ENCODE data around the gene APOBEC3G.

GRCh38 chr22:39091126-39092081 lies 14.3 kb downstream of the APOBEC3G start:
- TF ChIP-seq RARB (CRISPR knock-in tag; IDR thresholded peaks at IDR 0.05) (no peak), PATZ1 (CRISPR knock-in tag; IDR thresholded peaks at IDR 0.05; ENCODE audit: borderline replicate concordance) (no peak), TSHZ2 (CRISPR knock-in tag; IDR thresholded peaks at IDR 0.05) (no peak), ZFP30 (CRISPR knock-in tag; IDR thresholded peaks at IDR 0.05) (no peak), TOX (CRISPR knock-in tag; IDR thresholded peaks at IDR 0.05; ENCODE audit: borderline replicate concordance) (no peak), CREB5 (CRISPR knock-in tag; IDR thresholded peaks at IDR 0.05; ENCODE audit: low read depth) (no peak), POU6F1 (CRISPR knock-in tag; IDR thresholded peaks at IDR 0.05; ENCODE audit: borderline replicate concordance, low read depth) (no peak), ZC3H10 (CRISPR knock-in tag; IDR thresholded peaks at IDR 0.05) (no peak), BACH2 (CRISPR knock-in tag; IDR thresholded peaks at IDR 0.05; ENCODE audit: borderline replicate concordance) (no peak), ZNF70 (CRISPR knock-in tag; IDR thresholded peaks at IDR 0.05) (no peak), ISL1 (CRISPR knock-in tag; IDR thresholded peaks at IDR 0.05) (no peak), CSDC2 (CRISPR knock-in tag; IDR thresholded peaks at IDR 0.05) (no peak)

All from SK-N-SH treated with all-trans-retinoic acid at 6 μM for 48 hours (cell line).